Measurements from ENCODE around the gene PERCC1. TPM values are rescaled to one million over a fixed set of nuclear protein-coding genes. Genes with fewer than 3 reads are reported as not detected.
A peak's percentile ranks its signal among the peaks of the same experiment; 100 is the strongest.

The PERCC1 gene
- total RNA-seq, 2 donors from 2014 or later = not detected

DNA sequence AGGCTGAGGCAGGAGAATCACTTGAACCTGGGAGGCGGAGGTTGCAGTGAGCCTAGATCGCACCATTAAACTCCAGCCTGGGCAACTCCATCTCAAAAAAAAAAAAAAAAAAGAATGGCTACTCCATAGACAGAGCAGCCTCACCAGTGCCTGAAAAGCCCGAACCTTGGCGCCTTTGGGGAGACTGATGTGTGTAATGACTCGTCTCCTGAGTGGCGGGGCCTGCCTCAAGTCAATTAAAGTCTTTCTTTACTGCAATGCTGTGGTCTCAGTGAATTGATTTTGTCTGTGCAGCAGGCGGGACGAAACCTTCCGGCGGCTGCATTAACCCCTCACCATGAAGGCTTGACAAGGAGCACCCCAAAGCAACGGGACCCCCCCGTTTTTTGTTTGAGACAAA lies 6.8 kb upstream of the PERCC1 start:
- Histone ChIP-seq H3K27ac (no peak overlapping the region), H3K27me3 (no peaks in the 10 kb centered on the region), H3K4me3 (no peak overlapping the region), H3K36me3 (no peaks in the 10 kb centered on the region), H3K9me3 (no peaks in the 10 kb centered on the region), H3K4me1 (peaks cover 0 to 17% of the 10 kb centered on the region in 2 donors)
- DNase-seq (ENCODE audit: low spot score) = no peak
- TF ChIP-seq, protein P1, sequence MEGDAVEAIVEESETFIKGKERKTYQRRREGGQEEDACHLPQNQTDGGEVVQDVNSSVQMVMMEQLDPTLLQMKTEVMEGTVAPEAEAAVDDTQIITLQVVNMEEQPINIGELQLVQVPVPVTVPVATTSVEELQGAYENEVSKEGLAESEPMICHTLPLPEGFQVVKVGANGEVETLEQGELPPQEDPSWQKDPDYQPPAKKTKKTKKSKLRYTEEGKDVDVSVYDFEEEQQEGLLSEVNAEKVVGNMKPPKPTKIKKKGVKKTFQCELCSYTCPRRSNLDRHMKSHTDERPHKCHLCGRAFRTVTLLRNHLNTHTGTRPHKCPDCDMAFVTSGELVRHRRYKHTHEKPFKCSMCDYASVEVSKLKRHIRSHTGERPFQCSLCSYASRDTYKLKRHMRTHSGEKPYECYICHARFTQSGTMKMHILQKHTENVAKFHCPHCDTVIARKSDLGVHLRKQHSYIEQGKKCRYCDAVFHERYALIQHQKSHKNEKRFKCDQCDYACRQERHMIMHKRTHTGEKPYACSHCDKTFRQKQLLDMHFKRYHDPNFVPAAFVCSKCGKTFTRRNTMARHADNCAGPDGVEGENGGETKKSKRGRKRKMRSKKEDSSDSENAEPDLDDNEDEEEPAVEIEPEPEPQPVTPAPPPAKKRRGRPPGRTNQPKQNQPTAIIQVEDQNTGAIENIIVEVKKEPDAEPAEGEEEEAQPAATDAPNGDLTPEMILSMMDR (IDR thresholded peaks at IDR 0.05) = no peak

DNA sequence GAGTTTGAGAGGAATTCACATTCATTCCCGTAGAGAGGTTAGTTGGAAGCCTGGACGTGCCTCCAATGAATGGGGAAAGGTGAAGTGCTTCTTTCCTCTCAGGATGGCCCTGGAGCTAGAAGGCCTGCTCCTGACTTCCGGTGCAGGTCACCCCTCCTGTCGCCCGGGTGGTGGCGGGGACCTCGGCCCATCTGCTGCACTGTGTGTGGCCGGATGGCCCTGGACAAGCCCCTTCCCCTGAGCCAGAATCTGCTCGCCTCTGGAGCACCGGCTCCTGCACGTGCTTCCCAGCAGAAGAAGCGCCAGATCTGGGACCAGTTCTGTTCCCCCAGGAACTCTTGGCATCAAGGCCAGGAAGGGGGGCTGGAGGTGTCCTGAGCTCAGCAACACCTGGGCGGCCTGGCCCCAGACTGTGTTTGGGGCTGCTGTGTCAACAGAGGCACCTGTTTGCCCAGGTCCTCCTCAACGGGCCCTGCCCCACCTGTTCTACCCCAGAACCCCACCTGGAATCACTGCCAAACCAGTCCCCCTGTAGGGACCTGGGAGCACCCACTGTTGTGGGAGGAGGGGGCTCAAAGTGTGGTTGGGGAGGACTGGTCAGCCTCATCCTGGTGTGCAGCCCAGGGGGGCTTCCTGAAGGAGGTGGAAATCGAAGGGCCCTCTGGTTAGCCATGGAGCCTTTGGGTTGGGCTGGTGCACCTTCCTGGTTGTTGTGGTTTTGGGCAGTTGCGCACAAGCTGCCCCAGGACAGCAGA lies 5.1 kb upstream of the PERCC1 start:
- H3K4me3 ChIP-seq = no peak overlapping the region

DNA sequence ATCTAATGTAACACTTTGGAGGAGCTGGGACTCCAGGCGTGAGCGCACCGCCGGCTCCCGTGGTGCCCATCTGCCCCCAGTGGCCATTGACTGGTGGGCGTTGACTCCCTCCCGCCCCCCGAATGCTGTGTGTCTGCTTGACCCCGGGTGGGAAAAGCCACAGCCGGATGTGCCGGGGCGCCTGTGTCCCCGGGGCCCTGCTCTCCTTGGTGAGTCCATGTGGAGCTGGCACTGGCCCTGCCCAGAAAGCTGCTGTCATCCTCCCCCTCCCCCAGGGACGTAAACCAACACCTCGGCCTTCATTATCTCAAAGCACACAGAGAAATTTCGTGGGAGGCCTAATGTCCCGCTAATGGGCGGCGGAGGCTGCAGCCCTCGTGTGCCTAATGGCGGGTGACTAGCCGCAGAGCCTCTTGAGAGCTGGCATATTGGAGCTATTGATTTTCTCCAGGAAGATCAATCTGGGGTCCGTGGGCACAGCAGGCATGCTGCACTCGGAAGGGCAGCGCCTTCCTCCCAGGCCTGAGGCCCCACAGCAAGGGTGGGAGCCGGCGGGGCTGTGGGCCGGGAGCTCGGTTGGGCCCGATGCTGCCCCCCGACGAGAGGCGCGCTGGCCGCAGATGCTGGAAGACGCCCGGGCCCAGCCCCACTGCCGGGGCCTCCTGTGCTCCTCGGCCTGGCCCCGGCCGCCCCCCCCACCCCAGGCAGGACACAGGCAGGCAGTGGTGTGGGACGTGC lies 4.0 kb upstream of the PERCC1 start:
- H3K36me3 ChIP-seq = no peaks in the 10 kb centered on the region
- no peaks in the 10 kb centered on the region for H3K9me3 ChIP-seq
- H3K27ac ChIP-seq = no peak overlapping the region
- DNase-seq (ENCODE audit: low spot score) = no peak
- TF ChIP-seq, protein P1 (IDR thresholded peaks at IDR 0.05) = no peak
- H3K4me3 ChIP-seq = no peak overlapping the region
- H3K4me1 ChIP-seq = peaks cover 0 to 6% of the 10 kb centered on the region in 2 donors
- no peaks in the 10 kb centered on the region for H3K27me3 ChIP-seq

More for the DNA sequence above, 5.1 kb upstream of the PERCC1 start:
- Histone ChIP-seq H3K9me3 (no peaks in the 10 kb centered on the region), H3K36me3 (no peaks in the 10 kb centered on the region), H3K27ac (no peak overlapping the region), H3K4me1 (peaks cover 0 to 6% of the 10 kb centered on the region in 2 donors), H3K27me3 (no peaks in the 10 kb centered on the region)
- TF ChIP-seq, protein P1 (IDR thresholded peaks at IDR 0.05) = no peak
- DNase-seq (ENCODE audit: low spot score) = no peak

DNA sequence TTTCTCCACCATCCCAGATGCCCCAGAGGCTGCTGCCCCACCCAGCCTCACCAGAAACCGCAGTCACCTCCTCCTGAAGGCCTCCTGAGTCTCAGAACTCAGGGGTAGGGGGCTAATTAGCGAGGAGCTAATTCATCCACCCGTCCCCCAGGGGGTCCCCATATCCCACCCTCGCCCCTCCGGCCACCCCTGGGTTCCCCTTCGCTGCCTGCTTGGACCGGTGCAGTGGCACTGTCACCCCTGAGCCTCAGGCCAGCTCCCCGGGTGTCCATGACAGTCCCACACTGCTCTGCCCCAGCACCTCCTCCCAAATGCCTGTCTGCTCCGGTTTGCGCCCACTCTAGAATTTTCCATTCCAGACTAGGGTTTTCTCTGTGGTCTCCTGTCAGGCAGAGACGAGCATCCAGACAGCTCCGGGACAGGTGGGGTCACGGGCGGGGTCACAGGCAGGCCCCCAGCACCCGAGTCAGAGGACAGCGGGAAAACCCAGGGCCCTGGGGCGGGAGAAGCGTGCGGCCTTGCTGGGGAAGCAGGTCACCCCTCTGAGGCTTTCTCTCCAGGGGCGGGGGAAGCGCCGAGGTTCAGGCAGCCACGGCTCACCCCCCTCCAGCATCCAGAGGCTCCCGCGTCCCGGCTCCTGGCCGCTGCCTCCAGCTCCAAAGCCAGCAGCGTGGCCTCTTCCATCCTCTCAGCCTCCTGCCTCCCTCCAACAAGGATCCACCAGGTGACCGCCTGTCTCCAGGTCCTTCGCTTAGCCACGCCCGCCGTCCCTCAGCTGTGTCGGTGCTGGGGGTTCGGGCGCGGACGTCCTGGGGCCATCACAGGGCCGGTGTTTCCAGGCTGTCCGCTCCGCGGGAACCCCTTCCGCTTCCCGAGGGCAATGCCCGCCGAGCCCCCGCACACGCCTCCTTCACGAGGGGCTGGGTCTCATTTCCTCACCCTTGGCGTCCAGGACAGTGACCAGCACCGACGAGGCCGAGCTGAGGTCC lies 3.1 kb upstream of the PERCC1 start:
- no peak overlapping the region for H3K27ac ChIP-seq
- no peaks in the 10 kb centered on the region for H3K9me3 ChIP-seq
- TF ChIP-seq, protein P1 (IDR thresholded peaks at IDR 0.05) = no peak
- H3K4me3 ChIP-seq = no peak overlapping the region
- H3K4me1 ChIP-seq = peaks cover 0 to 6% of the 10 kb centered on the region in 2 donors
- H3K36me3 ChIP-seq = no peaks in the 10 kb centered on the region
- no peaks in the 10 kb centered on the region for H3K27me3 ChIP-seq
- DNase-seq (ENCODE audit: low spot score) = no peak

DNA sequence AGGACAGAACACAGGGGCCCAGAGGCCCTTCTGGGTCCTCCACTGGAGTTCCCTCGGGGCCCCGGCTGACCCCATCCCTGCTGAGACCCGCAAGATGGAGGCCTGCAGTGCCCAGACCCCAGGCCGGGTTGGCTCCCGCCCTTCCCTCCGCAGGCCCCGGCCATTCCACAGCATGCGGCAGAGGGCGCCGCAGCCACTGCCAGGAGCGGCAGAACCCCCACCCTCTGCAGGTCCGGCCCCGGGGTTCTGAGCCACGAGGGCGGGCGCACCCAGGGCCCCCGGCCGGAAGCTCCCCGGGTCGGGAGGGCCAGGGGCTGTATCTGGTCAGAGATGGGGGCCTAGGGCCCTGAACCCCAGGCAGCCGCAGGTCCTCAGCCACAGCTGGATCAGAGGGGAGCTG lies 2.4 kb upstream of the PERCC1 start:
- Histone ChIP-seq H3K27ac (no peak overlapping the region), H3K4me3 (no peak overlapping the region), H3K27me3 (no peaks in the 10 kb centered on the region), H3K9me3 (no peaks in the 10 kb centered on the region), H3K4me1 (peaks cover 0 to 6% of the 10 kb centered on the region in 2 donors), H3K36me3 (no peaks in the 10 kb centered on the region)
- TF ChIP-seq, protein P1 (IDR thresholded peaks at IDR 0.05) = peak in 1 of 2 donors; percentile 57
- DNase-seq (ENCODE audit: low spot score) = no peak
